Left lung (tissue), 10 donors: ENCODE data around the gene TDRD1. TPM values are rescaled to one million over a fixed set of nuclear protein-coding genes. Genes with fewer than 3 reads are reported as not detected.

Source experiments
- ATAC-seq: fragments of 200-7000 bp; cut with Tn5 transposase; one replicate; pipeline ENCODE4 v1.9.1; 2020; ENCODE audit warnings: moderate library complexity
- DNase-seq, 4 donors: peaks; one replicate each; pipeline ENCODE4 v3.0.0-alpha.2; 2013 to 2020
- H3K27ac ChIP-seq, 2 donors: fragments of 200-600 bp; sonication (generic) in 1 of 2; one replicate each; pipeline versions ENCODE4 v1.5.0 to v1.8.0; 2020 to 2021
- H3K27me3 ChIP-seq, 2 donors: fragments of 200-600 bp; sonication (generic) in 1 of 2; one replicate each; pipeline versions ENCODE4 v1.5.0 to v1.8.0; 2020 to 2021
- H3K36me3 ChIP-seq, 2 donors: fragments of 200-600 bp; sonication (generic) in 1 of 2; one replicate each; pipeline versions ENCODE4 v1.5.0 to v1.8.0; 2020 to 2021
- H3K4me1 ChIP-seq, 2 donors: fragments of 200-600 bp; one replicate each; pipeline ENCODE4 v1.8.0; 2021
- H3K4me3 ChIP-seq, 2 donors: fragments of 200-600 bp; sonication (generic) in 1 of 2; one replicate each; pipeline versions ENCODE4 v1.5.0 to v1.8.0; 2020 to 2021; ENCODE audit warnings: mild to moderate bottlenecking in 1 of 2
- H3K9me3 ChIP-seq, 2 donors: fragments of 200-600 bp; sonication (generic) in 1 of 2; one replicate each; pipeline versions ENCODE4 v1.5.0 to v1.8.0; 2020 to 2021
- CTCF ChIP-seq, 2 donors: fragments of 200-600 bp; sonication (generic) in 1 of 2; IDR thresholded peaks; one replicate each; pipeline versions ENCODE4 v1.5.0 to v1.8.0; 2021; ENCODE audit warnings: antibody characterized with exemption in 2 of 2
- intact Hi-C, 2 donors: fragments of 100-400 bp; cut with DNase I; formaldehyde crosslinking; loops; one replicate each; pipeline versions ENCODE4 v1.11.2 to v1.14.2; 2022
- polyA plus RNA-seq, 6 donors: library from polyadenylated mRNA; unstranded; fragments of 120-200 nt; gene quantifications; one replicate each; pipeline ENCODE4 v1.2.1, GENCODE V29; 2013; ENCODE audit not compliant: insufficient read length in 6 of 6
- total RNA-seq, 2 donors: library from RNA; stranded (reverse); fragmentation: NEBNext Ultra II Directional; extraction: Animal tissue kit (Norgen Biotek cat#: 25700); gene quantifications; one replicate each; pipeline ENCODE4 v1.2.1, GENCODE V29; 2021
- donor health status: DM: no; HTN: yes; CAD: no.
- donor health status: DM: no; HTN: no; CAD: no.

The TDRD1 gene
- total and polyA plus RNA-seq, 8 donors: 0.15 to 0.50 (median 0.20) TPM

DNA sequence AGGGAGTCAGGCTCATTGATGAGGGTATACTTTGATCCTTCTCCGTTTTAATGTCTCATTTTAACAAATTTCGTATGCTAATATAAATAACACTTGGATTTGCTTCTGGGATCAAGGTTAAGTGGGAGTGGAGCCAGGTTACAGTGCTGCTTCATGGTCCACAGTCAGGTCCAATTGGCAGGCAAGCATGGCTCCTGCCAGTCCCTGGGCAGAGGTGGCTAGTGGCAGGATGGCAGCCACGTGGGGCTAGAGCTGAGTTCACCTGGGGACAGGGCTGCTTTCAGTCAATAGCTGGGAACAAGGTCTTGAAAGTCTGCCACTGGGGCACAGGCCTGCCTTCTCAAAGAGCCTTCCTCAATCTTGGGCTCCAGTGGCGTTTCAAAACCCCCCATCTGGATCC is 43.9 kb downstream of the TDRD1 start:
- no peak overlapping the region for H3K4me3 ChIP-seq
- TF ChIP-seq CTCF (IDR thresholded peaks at IDR 0.05): no peak
- no peaks in the 10 kb centered on the region for H3K27me3 ChIP-seq
- H3K9me3 ChIP-seq: no peaks in the 10 kb centered on the region
- no peaks in the 10 kb centered on the region for H3K4me1 ChIP-seq
- intact Hi-C loops: no loop called here
- H3K36me3 ChIP-seq: no peaks in the 10 kb centered on the region
- no peak overlapping the region for H3K27ac ChIP-seq
- no peak for ATAC-seq
- DNase-seq: no peak

DNA sequence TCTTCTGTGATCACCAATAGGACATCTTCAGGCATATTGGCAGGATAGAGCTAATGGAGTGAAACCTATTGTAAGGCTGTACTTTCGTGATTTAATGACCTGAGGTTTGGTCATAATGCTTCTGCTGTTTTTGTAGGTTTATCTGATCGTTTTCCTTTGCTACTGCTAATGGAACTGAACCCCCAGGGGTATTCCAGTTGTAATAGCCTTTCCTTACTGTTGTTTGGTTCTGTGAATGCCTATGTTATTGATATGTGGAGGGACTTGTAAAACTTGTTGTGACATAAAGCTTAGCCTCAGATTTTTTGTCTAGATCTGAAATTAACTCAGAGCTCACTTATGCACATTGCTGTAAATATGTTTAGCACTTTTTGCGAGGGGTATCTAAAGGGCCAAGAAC is 49.0 kb downstream of the TDRD1 start:
- Histone ChIP-seq H3K27ac (no peak overlapping the region), H3K9me3 (no peaks in the 10 kb centered on the region), H3K36me3 (no peaks in the 10 kb centered on the region), H3K27me3 (peaks cover 0 to 5% of the 10 kb centered on the region in 2 donors), H3K4me3 (no peak overlapping the region), H3K4me1 (no peaks in the 10 kb centered on the region)
- ATAC-seq (no peak), DNase-seq (no peak)
- no peak for TF ChIP-seq CTCF (IDR thresholded peaks at IDR 0.05)
- intact Hi-C loops: no loop called here

- intact Hi-C loops: no loop called here
- H3K4me3 ChIP-seq: no peak overlapping the region
- ATAC-seq (no peak), DNase-seq (no peak)
- no peaks in the 10 kb centered on the region for H3K4me1 ChIP-seq
- H3K9me3 ChIP-seq: no peaks in the 10 kb centered on the region
- no peak overlapping the region for H3K27ac ChIP-seq
- no peaks in the 10 kb centered on the region for H3K36me3 ChIP-seq
- H3K27me3 ChIP-seq: peaks cover 2 to 35% of the 10 kb centered on the region in 2 donors
- TF ChIP-seq CTCF (IDR thresholded peaks at IDR 0.05): no peak
Measured at GRCh38 chr10:114232561-114233176, 53.5 kb downstream of the TDRD1 start.

- H3K4me1 ChIP-seq: no peaks in the 10 kb centered on the region
- no peaks in the 10 kb centered on the region for H3K36me3 ChIP-seq
- no peak for TF ChIP-seq CTCF (IDR thresholded peaks at IDR 0.05)
- ATAC-seq (no peak), DNase-seq (no peak)
- peaks cover 10 to 44% of the 10 kb centered on the region in 2 donors for H3K27me3 ChIP-seq
- no peak overlapping the region for H3K4me3 ChIP-seq
- H3K9me3 ChIP-seq: no peaks in the 10 kb centered on the region
- H3K27ac ChIP-seq: no peak overlapping the region
- intact Hi-C loops: no loop called here
Measured at GRCh38 chr10:114233482-114233881, 54.3 kb downstream of the TDRD1 start.

- Histone ChIP-seq H3K27ac (no peak overlapping the region), H3K9me3 (no peaks in the 10 kb centered on the region)
- intact Hi-C loops: no loop called here
Measured at GRCh38 chr10:114234132-114234531, 55.0 kb downstream of the TDRD1 start.

More at GRCh38 chr10:114234132-114234531, 55.0 kb downstream of the TDRD1 start:
- ATAC-seq (no peak), DNase-seq (no peak)
- no peak for TF ChIP-seq CTCF (IDR thresholded peaks at IDR 0.05)
- H3K4me3 ChIP-seq: no peak overlapping the region
- H3K4me1 ChIP-seq: peaks cover 4% of the 10 kb centered on the region in 2 donors
- no peaks in the 10 kb centered on the region for H3K36me3 ChIP-seq
- H3K27me3 ChIP-seq: peaks cover 16 to 50% of the 10 kb centered on the region in 2 donors
